Measurements from ENCODE around the gene SORCS2. TPM values are rescaled to one million over a fixed set of nuclear protein-coding genes. Genes with fewer than 3 reads are reported as not detected.

Gene SORCS2
- total RNA-seq, 4 donors from 2014 or later = 0.07 to 1.2 (median 0.11) TPM

GRCh38 chr4:7715271-7716009 lies 523.1 kb downstream of the SORCS2 start:
- ATAC-seq (no peak), DNase-seq (no peak)
- TF ChIP-seq CTCF (IDR thresholded peaks at IDR 0.05 in 4 of 5, conservative IDR thresholded peaks at IDR 0.05 in 1 of 5) (no peak), POLR2A (IDR thresholded peaks at IDR 0.05) (no peak)
- Histone ChIP-seq H3K4me1 (no peaks in the 10 kb centered on the region), H3K27me3 (peaks cover 0 to 7% (median 0%) of the 10 kb centered on the region in 3 donors), H3K36me3 (no peaks in the 10 kb centered on the region), H3K27ac (no peak overlapping the region), H3K9me3 (no peaks in the 10 kb centered on the region), H3K4me3 (no peak overlapping the region)
- intact Hi-C loops (cut with DNase I; ENCODE audit: low total_unique reads) (no loop called here), in situ Hi-C loops (cut with MboI; ENCODE audit: low sequenced_read_pairs in 4 of 4) (loop anchor here in 2 of 4 donors (25.0 kb wide), 1 partner anchor 528 kb away; the partner anchor contains the start of gene SORCS2 (in 2 of the 2))

DNA sequence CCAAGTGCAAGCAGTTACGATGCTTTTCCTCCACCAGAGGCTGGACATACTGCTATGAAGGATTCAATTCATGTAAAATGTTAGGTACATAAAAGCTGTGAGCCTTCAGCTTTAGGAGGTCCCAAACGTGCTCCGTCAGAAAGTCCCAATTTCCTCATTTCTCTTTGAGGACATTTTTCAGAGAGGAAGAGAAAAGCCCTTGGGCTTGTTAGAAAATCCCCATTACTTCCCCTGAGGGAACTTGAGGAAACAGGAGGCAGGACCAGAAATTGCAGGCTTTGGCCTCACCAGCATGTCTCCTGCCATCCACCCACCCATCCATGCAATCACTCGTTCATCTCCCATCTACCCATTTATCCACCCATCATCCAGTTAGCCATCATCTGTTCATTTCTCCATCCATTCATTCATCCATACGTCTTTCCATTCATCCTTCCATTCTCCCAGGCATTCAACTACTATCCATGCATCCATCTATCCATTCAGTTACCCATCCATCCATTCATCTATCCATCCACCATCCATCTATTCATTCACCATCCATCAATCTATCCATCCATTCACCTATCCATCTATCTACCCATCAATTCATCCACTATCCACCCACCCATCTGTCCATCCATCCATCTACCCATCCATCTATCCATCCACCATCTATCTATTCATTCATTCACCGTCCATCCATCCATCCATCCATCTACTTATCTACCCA lies 523.8 kb downstream of the SORCS2 start:
- H3K4me1 ChIP-seq = no peaks in the 10 kb centered on the region
- H3K9me3 ChIP-seq = no peaks in the 10 kb centered on the region
- no peak for DNase-seq
- in situ Hi-C loops (cut with MboI; ENCODE audit: low sequenced_read_pairs in 4 of 4) = loop anchor here in 2 of 4 donors (25.0 kb wide), 1 partner anchor 529 kb away; the partner anchor contains the start of gene SORCS2 (in 2 of the 2)
- no peak overlapping the region for H3K4me3 ChIP-seq
- peaks cover 0 to 7% (median 0%) of the 10 kb centered on the region in 3 donors for H3K27me3 ChIP-seq
- TF ChIP-seq CTCF (IDR thresholded peaks at IDR 0.05 in 4 of 5, conservative IDR thresholded peaks at IDR 0.05 in 1 of 5) (no peak), POLR2A (IDR thresholded peaks at IDR 0.05) (no peak)
- H3K27ac ChIP-seq = no peak overlapping the region
- no peaks in the 10 kb centered on the region for H3K36me3 ChIP-seq
- no peak for ATAC-seq
- intact Hi-C loops (cut with DNase I; ENCODE audit: low total_unique reads) = no loop called here

DNA sequence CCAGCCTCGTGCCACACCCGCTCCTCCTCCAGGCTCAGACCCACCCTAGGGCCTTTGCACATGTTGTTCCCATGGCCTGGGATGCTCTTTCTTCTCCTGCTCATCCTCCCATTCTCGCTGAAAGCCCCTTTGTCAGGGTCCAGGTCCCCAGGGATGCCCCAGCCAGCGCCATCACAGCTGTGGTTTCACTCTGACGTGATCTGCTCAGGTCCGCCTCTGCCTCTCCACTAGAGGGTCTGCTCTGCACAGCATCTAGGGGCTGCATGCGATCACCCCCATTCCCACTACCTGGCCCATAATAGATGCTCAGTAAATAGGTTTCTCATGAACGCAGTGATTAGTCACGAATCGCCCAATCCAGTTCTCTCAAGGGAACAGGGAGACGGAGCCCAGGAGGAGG lies 524.8 kb downstream of the SORCS2 start:
- TF ChIP-seq CTCF (IDR thresholded peaks at IDR 0.05 in 4 of 5, conservative IDR thresholded peaks at IDR 0.05 in 1 of 5) = no peak
- no peak for TF ChIP-seq POLR2A (IDR thresholded peaks at IDR 0.05)
- H3K9me3 ChIP-seq = no peaks in the 10 kb centered on the region
- H3K4me3 ChIP-seq = no peak overlapping the region
- no peak overlapping the region for H3K27ac ChIP-seq
- intact Hi-C loops (cut with DNase I; ENCODE audit: low total_unique reads) = no loop called here
- H3K27me3 ChIP-seq = peaks cover 0 to 7% (median 0%) of the 10 kb centered on the region in 3 donors
- DNase-seq = no peak
- no peaks in the 10 kb centered on the region for H3K4me1 ChIP-seq
- no peak for ATAC-seq
- in situ Hi-C loops (cut with MboI; ENCODE audit: low sequenced_read_pairs in 4 of 4) = loop anchor here in 2 of 4 donors (25.0 kb wide), 1 partner anchor 530 kb away; the partner anchor contains the start of gene SORCS2 (in 2 of the 2)
- H3K36me3 ChIP-seq = no peaks in the 10 kb centered on the region

GRCh38 chr4:7717946-7718490 lies 525.7 kb downstream of the SORCS2 start:
- in situ Hi-C loops (cut with MboI; ENCODE audit: low sequenced_read_pairs in 4 of 4) (loop anchor here in 2 of 4 donors (25.0 kb wide), 1 partner anchor 531 kb away; the partner anchor contains the start of gene SORCS2 (in 2 of the 2)), intact Hi-C loops (cut with DNase I; ENCODE audit: low total_unique reads) (loop anchor here (2.0 kb wide), 1 partner anchor 525 kb away; the partner anchor contains the start of gene SORCS2)
- TF ChIP-seq CTCF (IDR thresholded peaks at IDR 0.05 in 4 of 5, conservative IDR thresholded peaks at IDR 0.05 in 1 of 5) = no peak
- TF ChIP-seq POLR2A (IDR thresholded peaks at IDR 0.05) = no peak
- no peaks in the 10 kb centered on the region for H3K9me3 ChIP-seq
- no peak for DNase-seq
- H3K4me3 ChIP-seq = no peak overlapping the region
- peaks cover 0 to 7% (median 0%) of the 10 kb centered on the region in 3 donors for H3K27me3 ChIP-seq
- ATAC-seq = no peak
- no peaks in the 10 kb centered on the region for H3K36me3 ChIP-seq
- no peak overlapping the region for H3K27ac ChIP-seq
- no peaks in the 10 kb centered on the region for H3K4me1 ChIP-seq

Data from gastrocnemius medialis (tissue), 4 donors.